ENCODE results near the gene PPP3R1. TPM values are rescaled to one million over a fixed set of nuclear protein-coding genes. Genes with fewer than 3 reads are reported as not detected.

PPP3R1 gene
- total and polyA plus RNA-seq, 2 of the 8 experiments (the other 6 are each of a cell fraction or from before 2014, with no cell fraction given): 9.3 to 85.1 TPM

- ChIA-PET POLR2A (ENCODE audit: partially characterized antibody) (no interaction called here), CTCF (ENCODE audit: partially characterized antibody) (interaction anchor here (1.2 to 4.2 kb wide), 5 partner anchors 7 to 107 kb away, joined by 5 to 19 read pairs (median 7); no protein-coding TSS in a partner anchor)
- Histone ChIP-seq H3K4me2 (ENCODE audit: insufficient read depth in 1 of 2, low read depth in 2 of 2, low read length in 2 of 2) (no peak overlapping the region), H3K36me3 (ENCODE audit: control insufficient read depth in 2 of 4, insufficient read depth in 4 of 4, low read length in 3 of 4) (peaks cover 0 to 26% (median 4%) of the 10 kb centered on the region in 4 experiments; a peak in 6 of 8 replicates), H3K4me3 (ENCODE audit: extremely low read depth in 1 of 4, insufficient read depth in 2 of 4, low read depth in 3 of 4, low read length in 4 of 4) (no peak overlapping the region), H2BK12ac (ENCODE audit: low read depth, low read length) (no peak overlapping the region), H2BK20ac (ENCODE audit: low read length) (no peak overlapping the region), H2BK120ac (replicated peaks; ENCODE audit: low read depth, low read length) (no peak overlapping the region), H3K9me3 (ENCODE audit: insufficient read depth in 2 of 2, low read depth in 1 of 2, low read length in 1 of 2) (no peaks in the 10 kb centered on the region), H3K4ac (replicated peaks; ENCODE audit: insufficient read length, low read depth, low read length) (no peak overlapping the region), H3K79me1 (ENCODE audit: low read depth, low read length) (no peaks in the 10 kb centered on the region), H3K23ac (ENCODE audit: insufficient read length) (no peak overlapping the region), H4K20me1 (replicated peaks in 1 of 2; ENCODE audit: control insufficient read depth in 1 of 2, insufficient read depth in 2 of 2, low read length in 2 of 2) (peaks cover 1 to 2% of the 10 kb centered on the region in 2 experiments), H4K91ac (replicated peaks; ENCODE audit: insufficient read length, low read length) (no peak overlapping the region), H3K4me1 (replicated peaks in 1 of 4; ENCODE audit: control insufficient read depth in 3 of 4, insufficient read depth in 4 of 4, low read length in 3 of 4) (no peaks in the 10 kb centered on the region; a peak in 1 of 7 replicates), H2AFZ (ENCODE audit: low read length) (no peak overlapping the region), H3K14ac (ENCODE audit: insufficient read length) (no peak overlapping the region), H2BK5ac (ENCODE audit: low read depth, low read length) (no peak overlapping the region), H3K27ac (ENCODE audit: low read depth, low read length) (no peak overlapping the region), H2AK5ac (ENCODE audit: low read depth, low read length) (no peak overlapping the region), H3K9ac (replicated peaks in 1 of 4; ENCODE audit: extremely low read depth in 1 of 4, low read depth in 3 of 4, low read length in 3 of 4) (no peak overlapping the region), H3K56ac (replicated peaks; ENCODE audit: insufficient read length, low read depth, low read length) (no peak overlapping the region), H3K18ac (ENCODE audit: extremely low read depth, low read length) (no peak overlapping the region), H3K23me2 (ENCODE audit: low read depth, low read length) (no peaks in the 10 kb centered on the region), H4K8ac (ENCODE audit: extremely low read depth, insufficient read depth, low read length) (no peak overlapping the region), H4K5ac (ENCODE audit: insufficient read length, low read depth, low read length) (no peak overlapping the region), H3K79me2 (ENCODE audit: control insufficient read depth in 1 of 2, insufficient read depth in 2 of 2, low read length in 2 of 2) (no peaks in the 10 kb centered on the region; a peak in 1 of 4 replicates), H2BK15ac (ENCODE audit: low read length) (no peak overlapping the region), H3K27me3 (replicated peaks in 1 of 4; ENCODE audit: control insufficient read depth in 3 of 4, extremely low read depth in 1 of 4, insufficient read depth in 3 of 4, low read length in 3 of 4) (no peaks in the 10 kb centered on the region)
- no peak for FAIRE-seq
- WGBS, 2 experiments (ENCODE audit: extremely low coverage in 1 of 2, insufficient coverage in 1 of 2, insufficient read length in 1 of 2, insufficient replicate concordance in 2 of 2, low coverage in 1 of 2, low lambda C conversion rate in 2 of 2, missing lambda C conversion rate in 1 of 2): 88% methylated on average over 1 of the region's 1 CpG; no CpG with 5 or more reads in 1 of the 2 experiments
- no peak for DNase-seq (ENCODE audit: low read depth in 1 of 2, low spot score in 2 of 2)
- TF ChIP-seq BRCA1 (IDR thresholded peaks at IDR 0.05; ENCODE audit: low read depth, low read length): no peak
- no peak for TF ChIP-seq RNF2 (IDR thresholded peaks at IDR 0.05; ENCODE audit: borderline replicate concordance, low read depth, low read length, missing control alignments, poor library complexity, severe bottlenecking)
- no peak for TF ChIP-seq MAFK (IDR thresholded peaks at IDR 0.05; ENCODE audit: low read depth, low read length)
- TF ChIP-seq GABPA (IDR thresholded peaks at IDR 0.05; ENCODE audit: borderline replicate concordance, insufficient read depth, low read length): no peak
- TF ChIP-seq BCL11A (IDR thresholded peaks at IDR 0.05; ENCODE audit: low read depth in 2 of 2, low read length in 2 of 2): no peak
- TF ChIP-seq POLR2AphosphoS5 (IDR thresholded peaks at IDR 0.05; ENCODE audit: low read depth, low read length): no peak
- no peak for TF ChIP-seq SP1 (IDR thresholded peaks at IDR 0.05; ENCODE audit: low read depth, low read length)
- no peak for TF ChIP-seq HDAC6 (IDR thresholded peaks at IDR 0.05; ENCODE audit: low read depth, low read length)
- no peak for TF ChIP-seq CHD2 (IDR thresholded peaks at IDR 0.05; ENCODE audit: low read length)
- no peak for TF ChIP-seq HDAC2 (IDR thresholded peaks at IDR 0.05; ENCODE audit: borderline replicate concordance in 1 of 2, low read depth in 2 of 2, low read length in 2 of 2)
- no peak for TF ChIP-seq RXRA (IDR thresholded peaks at IDR 0.05; ENCODE audit: insufficient read depth, low read depth, low read length)
- TF ChIP-seq EZH2 (IDR thresholded peaks at IDR 0.05; ENCODE audit: low read depth, low read length, severe bottlenecking): no peak
- no peak for TF ChIP-seq SIN3A (conservative IDR thresholded peaks at IDR 0.05 in 1 of 2, IDR thresholded peaks at IDR 0.05 in 1 of 2; ENCODE audit: low read depth in 1 of 2, low read length in 2 of 2)
- no peak for TF ChIP-seq ZNF274 (IDR thresholded peaks at IDR 0.05; ENCODE audit: borderline replicate concordance, extremely low read depth, low read length)
Measured at GRCh38 chr2:68182902-68183301, 69.4 kb downstream of the PPP3R1 start.

Data from H1 (cell line).